PC-9 (cell line): Measurements from ENCODE around the gene PPP2R2B.

Source experiments
- CTCF ChIP-seq: fragments of 200-600 bp; sonication (generic); conservative IDR thresholded peaks from 2 replicates; pipeline ENCODE4 v1.6.1; 2017; ENCODE audit warnings: mixed run types, antibody characterized with exemption, mild to moderate bottlenecking, moderate library complexity
- EZH2 ChIP-seq: fragments of 200-600 bp; sonication (generic); IDR thresholded peaks from 2 replicates; pipeline ENCODE4 v1.8.0; 2017; ENCODE audit warnings: antibody characterized with exemption, low read depth

GRCh38 chr5:146894753-146895521, 16.4 kb upstream of the PPP2R2B start:
- TF ChIP-seq CTCF (no peak), EZH2 (no peak)
